SU-DHL-6 (cell line): ENCODE measurements around the gene EHD4.

Experiments used
- H2AFZ ChIP-seq: fragments of 200-600 bp; sonication (generic); 2 replicates; pipeline ENCODE4 v1.6.1; 2014; ENCODE audit warnings: low read depth, mild to moderate bottlenecking, moderate library complexity, mixed read lengths, antibody characterized with exemption, low read length; ENCODE audit not compliant: severe bottlenecking
- H3F3A ChIP-seq: fragments of 200-600 bp; shearing (Covaris generic); 2 replicates; pipeline ENCODE4 v1.6.0; 2016; ENCODE audit warnings: antibody characterized with exemption, mild to moderate bottlenecking; ENCODE audit not compliant: insufficient read depth
- H3K27ac ChIP-seq: fragments of 200-600 bp; sonication (generic); 2 replicates; pipeline ENCODE4 v1.5.1; 2016; ENCODE audit warnings: low read depth, mild to moderate bottlenecking, low read length, moderate library complexity, mixed read lengths
- H3K27me3 ChIP-seq: fragments of 200-600 bp; sonication (generic), shearing (Covaris generic); 2 replicates; pipeline ENCODE4 v1.6.0; 2014; ENCODE audit warnings: mild to moderate bottlenecking, low read length
- H3K36me3 ChIP-seq: fragments of 200-600 bp; sonication (generic); 2 replicates; pipeline ENCODE4 v1.6.1; 2014; ENCODE audit warnings: mild to moderate bottlenecking, low read length, mixed read lengths
- H3K4me2 ChIP-seq: fragments of 300-600, 200-600 bp; shearing (Covaris generic), sonication (generic); 2 replicates; pipeline ENCODE4 v1.6.0; 2014; ENCODE audit warnings: low read length, low read depth, mild to moderate bottlenecking; ENCODE audit not compliant: poor library complexity, severe bottlenecking
- H3K4me3 ChIP-seq: fragments of 200-600 bp; sonication (generic); 2 replicates; pipeline ENCODE4 v1.5.1; 2014; ENCODE audit warnings: antibody characterized with exemption, low read length, mild to moderate bottlenecking, mixed read lengths; ENCODE audit not compliant: insufficient read depth, poor library complexity, severe bottlenecking
- H3K79me2 ChIP-seq: fragments of 200-600 bp; sonication (generic); 2 replicates; pipeline ENCODE4 v1.6.1; 2014; ENCODE audit warnings: mild to moderate bottlenecking, low read length, moderate library complexity; ENCODE audit not compliant: insufficient read depth
- H3K9ac ChIP-seq: fragments of 200-600 bp; sonication (generic); 2 replicates; pipeline ENCODE4 v1.7.0; 2014; ENCODE audit warnings: mild to moderate bottlenecking, low read length
- H3K9me2 ChIP-seq: fragments of 200-600 bp; sonication (generic); replicated peaks from 2 replicates; pipeline ENCODE4 v1.6.1; 2014; ENCODE audit warnings: low read length; ENCODE audit not compliant: insufficient read depth
- H3K9me3 ChIP-seq: fragments of 200-600 bp; sonication (generic); 2 replicates; pipeline ENCODE4 v1.6.1; 2014; ENCODE audit warnings: low read length, mixed read lengths; ENCODE audit not compliant: insufficient read depth
- H4K20me1 ChIP-seq: fragments of 200-600 bp; sonication (generic); 2 replicates; pipeline ENCODE4 v1.6.1; 2014; ENCODE audit warnings: low read depth, mild to moderate bottlenecking, antibody characterized with exemption, low read length, moderate library complexity, mixed read lengths
- CTCF ChIP-seq: fragments of 200-600 bp; sonication (generic); IDR thresholded peaks from one replicate; pipeline ENCODE4 v1.5.1; 2017; ENCODE audit warnings: antibody characterized with exemption, mild to moderate bottlenecking, low read length, moderate library complexity; ENCODE audit not compliant: insufficient read depth, poor library complexity, severe bottlenecking
- EZH2phosphoT487 ChIP-seq: fragments of 200-600 bp; sonication (generic), shearing (Covaris generic); conservative IDR thresholded peaks from 2 replicates; pipeline ENCODE4 v1.6.1; 2018; ENCODE audit warnings: mild to moderate bottlenecking, antibody characterized with exemption, low read length, moderate library complexity, mixed read lengths

The EHD4 gene

GRCh38 chr15:41919954-41920538 is 52.3 kb downstream of the EHD4 start:
- Histone ChIP-seq H3F3A (no peaks in the 10 kb centered on the region), H3K4me3 (no peak overlapping the region), H3K36me3 (no peaks in the 10 kb centered on the region), H3K27me3 (no peaks in the 10 kb centered on the region), H3K4me2 (no peak overlapping the region), H3K27ac (no peak overlapping the region), H3K9me3 (no peaks in the 10 kb centered on the region), H3K9ac (no peak overlapping the region), H4K20me1 (no peaks in the 10 kb centered on the region), H3K79me2 (no peaks in the 10 kb centered on the region), H3K9me2 (no peaks in the 10 kb centered on the region), H2AFZ (no peak overlapping the region)
- TF ChIP-seq CTCF (no peak), EZH2phosphoT487 (no peak)

DNA sequence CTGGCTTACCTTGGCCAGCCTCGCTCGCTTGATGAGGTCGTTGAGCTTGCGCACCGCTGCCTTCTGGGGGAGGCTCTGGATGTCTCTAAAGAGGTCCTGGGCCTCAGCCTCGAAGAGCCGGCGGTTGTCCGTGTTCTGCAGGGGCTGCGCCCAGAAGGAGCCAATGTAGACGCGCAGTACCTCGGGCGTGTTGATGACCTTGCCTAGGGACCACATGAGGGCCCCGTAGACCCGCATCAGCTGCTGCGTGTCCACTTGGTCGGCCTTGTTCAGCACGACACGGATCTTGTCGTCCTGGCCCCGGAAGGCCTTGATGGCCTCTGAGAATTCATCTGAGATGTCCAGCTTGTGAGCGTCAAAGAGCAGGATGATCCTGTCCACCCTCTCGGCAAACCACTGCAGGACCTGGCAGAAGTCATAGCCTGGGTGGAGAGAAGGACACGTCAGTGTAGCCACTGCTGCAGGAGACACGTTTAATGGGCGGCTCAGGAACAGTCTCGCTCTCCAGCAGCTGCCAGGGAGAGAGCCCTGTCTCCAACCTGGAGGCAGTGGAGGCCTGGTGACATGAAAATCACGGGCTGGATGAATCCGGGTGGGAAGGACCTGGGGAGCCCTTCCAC is 53.0 kb downstream of the EHD4 start:
- no peak overlapping the region for H3K4me2 ChIP-seq
- H4K20me1 ChIP-seq: no peaks in the 10 kb centered on the region
- H2AFZ ChIP-seq: no peak overlapping the region
- no peak overlapping the region for H3K27ac ChIP-seq
- no peaks in the 10 kb centered on the region for H3F3A ChIP-seq
- H3K79me2 ChIP-seq: no peaks in the 10 kb centered on the region
- H3K4me3 ChIP-seq: no peak overlapping the region
- H3K9me2 ChIP-seq: no peaks in the 10 kb centered on the region
- H3K27me3 ChIP-seq: no peaks in the 10 kb centered on the region
- H3K9ac ChIP-seq: no peak overlapping the region
- TF ChIP-seq CTCF: no peak
- no peak for TF ChIP-seq EZH2phosphoT487
- no peaks in the 10 kb centered on the region for H3K9me3 ChIP-seq
- no peaks in the 10 kb centered on the region for H3K36me3 ChIP-seq

DNA sequence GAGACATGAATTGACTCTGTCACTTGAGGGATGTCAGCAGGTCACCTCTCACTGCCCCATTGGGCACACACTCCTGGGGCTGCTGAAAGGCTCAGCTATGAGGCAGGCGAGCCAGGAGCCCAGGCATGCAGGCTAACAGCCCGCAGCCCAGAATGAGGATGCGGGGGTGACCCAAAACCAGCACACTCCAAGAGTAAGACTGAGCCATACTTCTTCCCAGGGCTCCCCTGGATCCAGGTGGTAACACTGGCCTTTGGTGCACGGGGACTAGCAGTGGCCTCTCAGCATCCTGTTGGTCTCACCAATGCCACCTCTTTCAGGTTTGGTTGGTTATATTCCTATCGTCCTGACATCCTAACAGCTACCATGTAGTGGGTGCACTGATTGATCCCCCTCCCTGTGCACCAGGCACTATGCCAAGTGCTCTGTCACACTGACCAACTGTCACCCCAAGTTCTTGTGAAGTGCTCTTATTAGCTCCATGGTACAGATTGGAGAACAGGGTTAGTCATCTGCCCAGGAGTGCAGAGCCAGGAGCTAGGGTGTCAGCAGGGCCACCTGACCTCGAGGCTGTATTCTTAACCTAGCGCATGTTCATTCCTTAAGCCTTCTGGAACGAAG is 53.7 kb downstream of the EHD4 start:
- H3K4me2 ChIP-seq: no peak overlapping the region
- H3K4me3 ChIP-seq: no peak overlapping the region
- H3K79me2 ChIP-seq: no peaks in the 10 kb centered on the region
- no peak overlapping the region for H3K27ac ChIP-seq
- no peak overlapping the region for H3K9ac ChIP-seq
- H2AFZ ChIP-seq: no peak overlapping the region
- H3K9me2 ChIP-seq: no peaks in the 10 kb centered on the region
- H3K36me3 ChIP-seq: no peaks in the 10 kb centered on the region
- no peaks in the 10 kb centered on the region for H3K27me3 ChIP-seq
- H4K20me1 ChIP-seq: no peaks in the 10 kb centered on the region
- TF ChIP-seq EZH2phosphoT487 (no peak), CTCF (no peak)
- H3K9me3 ChIP-seq: no peaks in the 10 kb centered on the region
- H3F3A ChIP-seq: no peaks in the 10 kb centered on the region
